Muscle layer of duodenum (tissue), 2 donors: ENCODE results near the gene TSKU.

ENCODE experiments used
- H3K27ac ChIP-seq: one replicate; pipeline ENCODE4 v1.7.0; 2013; ENCODE audit warnings: mild to moderate bottlenecking, low read length
- H3K27me3 ChIP-seq: one replicate; pipeline ENCODE4 v1.7.0; 2013; ENCODE audit warnings: low read depth, mild to moderate bottlenecking, control low read depth, low read length
- H3K36me3 ChIP-seq, 2 donors: one replicate each; pipeline ENCODE4 v1.7.0; 2013; ENCODE audit warnings: low read length in 2 of 2, control low read depth in 1 of 2, mild to moderate bottlenecking in 1 of 2; ENCODE audit not compliant: insufficient read depth in 2 of 2, control insufficient read depth in 1 of 2
- H3K4me1 ChIP-seq, 2 donors: one replicate each; pipeline ENCODE4 v1.7.0; 2013; ENCODE audit warnings: low read length in 2 of 2, mild to moderate bottlenecking in 2 of 2, control low read depth in 1 of 2, moderate library complexity in 1 of 2; ENCODE audit not compliant: insufficient read depth in 2 of 2, control insufficient read depth in 1 of 2
- H3K4me3 ChIP-seq, 2 donors: one replicate each; pipeline ENCODE4 v1.7.0; 2013; ENCODE audit warnings: low read length in 2 of 2, low read depth in 1 of 2, mild to moderate bottlenecking in 1 of 2
- H3K9me3 ChIP-seq, 2 donors: one replicate each; pipeline ENCODE4 v1.7.0; 2013; ENCODE audit warnings: low read length in 2 of 2, control low read depth in 1 of 2, mild to moderate bottlenecking in 1 of 2; ENCODE audit not compliant: control insufficient read depth in 1 of 2
- donor health status: healthy.

TSKU gene

GRCh38 chr11:76800466-76801200 lies 17.5 kb downstream of the TSKU start:
- Histone ChIP-seq H3K4me3 (no peak overlapping the region), H3K27me3 (no peaks in the 10 kb centered on the region), H3K9me3 (no peaks in the 10 kb centered on the region), H3K4me1 (peaks cover 5 to 11% of the 10 kb centered on the region in 2 donors), H3K27ac (no peak overlapping the region), H3K36me3 (peaks cover 0 to 4% of the 10 kb centered on the region in 2 donors)

GRCh38 chr11:76801225-76801624 lies 18.1 kb downstream of the TSKU start:
- peaks cover 5 to 11% of the 10 kb centered on the region in 2 donors for H3K4me1 ChIP-seq
- no peaks in the 10 kb centered on the region for H3K27me3 ChIP-seq
- no peaks in the 10 kb centered on the region for H3K9me3 ChIP-seq
- H3K27ac ChIP-seq: no peak overlapping the region
- H3K36me3 ChIP-seq: no peaks in the 10 kb centered on the region
- H3K4me3 ChIP-seq: no peak overlapping the region

- Histone ChIP-seq H3K27me3 (no peaks in the 10 kb centered on the region), H3K27ac (no peak overlapping the region), H3K4me3 (no peak overlapping the region), H3K9me3 (no peaks in the 10 kb centered on the region), H3K36me3 (no peaks in the 10 kb centered on the region), H3K4me1 (peaks cover 5 to 11% of the 10 kb centered on the region in 2 donors)
Observed at GRCh38 chr11:76801736-76802135, 18.6 kb downstream of the TSKU start.

- H3K9me3 ChIP-seq: no peaks in the 10 kb centered on the region
- no peak overlapping the region for H3K27ac ChIP-seq
Observed at GRCh38 chr11:76802151-76802550, 19.0 kb downstream of the TSKU start.

GRCh38 chr11:76802621-76803020 lies 19.5 kb downstream of the TSKU start:
- no peak overlapping the region for H3K4me3 ChIP-seq
- no peak overlapping the region for H3K27ac ChIP-seq
- no peaks in the 10 kb centered on the region for H3K36me3 ChIP-seq

More at GRCh38 chr11:76802151-76802550, 19.0 kb downstream of the TSKU start:
- no peaks in the 10 kb centered on the region for H3K27me3 ChIP-seq
- no peaks in the 10 kb centered on the region for H3K36me3 ChIP-seq
- no peak overlapping the region for H3K4me3 ChIP-seq
- H3K4me1 ChIP-seq: peaks cover 5 to 11% of the 10 kb centered on the region in 2 donors

GRCh38 chr11:76803023-76803422 lies 19.9 kb downstream of the TSKU start:
- H3K36me3 ChIP-seq: no peaks in the 10 kb centered on the region
- H3K4me3 ChIP-seq: no peak overlapping the region
- H3K27ac ChIP-seq: no peak overlapping the region
- no peaks in the 10 kb centered on the region for H3K9me3 ChIP-seq
- peaks cover 5 to 11% of the 10 kb centered on the region in 2 donors for H3K4me1 ChIP-seq
- no peaks in the 10 kb centered on the region for H3K27me3 ChIP-seq

More at GRCh38 chr11:76802621-76803020, 19.5 kb downstream of the TSKU start:
- Histone ChIP-seq H3K4me1 (peaks cover 5 to 11% of the 10 kb centered on the region in 2 donors), H3K27me3 (no peaks in the 10 kb centered on the region), H3K9me3 (no peaks in the 10 kb centered on the region)

GRCh38 chr11:76803811-76804600 lies 20.9 kb downstream of the TSKU start:
- Histone ChIP-seq H3K4me3 (no peak overlapping the region), H3K36me3 (no peaks in the 10 kb centered on the region), H3K27ac (no peak overlapping the region), H3K4me1 (peaks cover 5 to 9% of the 10 kb centered on the region in 2 donors), H3K27me3 (no peaks in the 10 kb centered on the region), H3K9me3 (no peaks in the 10 kb centered on the region)

GRCh38 chr11:76805206-76805913 lies 22.2 kb downstream of the TSKU start:
- Histone ChIP-seq H3K36me3 (no peaks in the 10 kb centered on the region), H3K9me3 (no peaks in the 10 kb centered on the region), H3K4me3 (no peak overlapping the region), H3K27me3 (no peaks in the 10 kb centered on the region), H3K4me1 (peaks cover 0 to 5% of the 10 kb centered on the region in 2 donors), H3K27ac (no peak overlapping the region)

GRCh38 chr11:76806131-76806530 lies 23.0 kb downstream of the TSKU start:
- H3K9me3 ChIP-seq: no peaks in the 10 kb centered on the region
- H3K36me3 ChIP-seq: no peaks in the 10 kb centered on the region
- H3K4me1 ChIP-seq: peaks cover 0 to 5% of the 10 kb centered on the region in 2 donors
- H3K27me3 ChIP-seq: no peaks in the 10 kb centered on the region
- H3K27ac ChIP-seq: no peak overlapping the region
- H3K4me3 ChIP-seq: no peak overlapping the region

GRCh38 chr11:76806608-76807205 lies 23.6 kb downstream of the TSKU start:
- no peaks in the 10 kb centered on the region for H3K9me3 ChIP-seq
- no peak overlapping the region for H3K27ac ChIP-seq
- peaks cover 0 to 5% of the 10 kb centered on the region in 2 donors for H3K4me1 ChIP-seq
- no peaks in the 10 kb centered on the region for H3K36me3 ChIP-seq
- no peaks in the 10 kb centered on the region for H3K27me3 ChIP-seq
- H3K4me3 ChIP-seq: no peak overlapping the region
